Panc1 (cell line): Measurements from ENCODE around the gene SNTG2. TPM values are rescaled to one million over a fixed set of nuclear protein-coding genes. Genes with fewer than 3 reads are reported as not detected.

Experiments used
- ATAC-seq: fragments of 200-7000 bp; cut with Tn5 transposase; 2 replicates; pipeline ENCODE4 v1.9.1; 2020; ENCODE audit warnings: mild to moderate bottlenecking, moderate library complexity
- BruUV-seq: library from RNA; stranded (reverse); fragments of 400-500 nt; replicated peaks from 2 replicates; lab custom pipeline; 2021; lab: Mats Ljungman, UMichigan
- CTCF ChIA-PET: fragments of 300-600 bp; sonication (Branson Sonifier 250); formaldehyde crosslinking; loops from one replicate; lab custom pipeline; 2022; ENCODE audit warnings: antibody characterized with exemption; lab: Charles Lee
- POLR2A ChIA-PET: fragments of 300-600 bp; sonication (Branson Sonifier 250); formaldehyde crosslinking; loops from one replicate; lab custom pipeline; 2022; ENCODE audit warnings: antibody characterized with exemption; lab: Charles Lee
- DNase-seq: peaks from one replicate; pipeline ENCODE4 v3.0.0-alpha.2; 2010; ENCODE audit warnings: low read depth, low spot score
- H3K27ac ChIP-seq: 2 replicates; pipeline ENCODE4 v1.5.1; 2011; ENCODE audit warnings: mild to moderate bottlenecking, low read length, inconsistent platforms
- H3K27me3 ChIP-seq: fragments of 200-500 bp; sonication (Bioruptor generic); 2 replicates; pipeline ENCODE4 v1.6.0; 2014; ENCODE audit warnings: low read length, inconsistent platforms; ENCODE audit not compliant: control insufficient read depth, insufficient read depth
- H3K36me3 ChIP-seq: fragments of 200-500 bp; sonication (Bioruptor generic); 2 replicates; pipeline ENCODE4 v1.5.1; 2014; ENCODE audit warnings: inconsistent platforms, mild to moderate bottlenecking, low read length, moderate library complexity; ENCODE audit not compliant: control insufficient read depth, insufficient read depth
- H3K4me1 ChIP-seq: 2 replicates; pipeline ENCODE4 v1.5.1; 2011; ENCODE audit warnings: inconsistent platforms, mild to moderate bottlenecking, low read length, moderate library complexity; ENCODE audit not compliant: control insufficient read depth, insufficient read depth
- H3K4me3 ChIP-seq, 2 experiments: 2 replicates each; pipeline ENCODE4 v1.5.1; 2011 to 2012; ENCODE audit warnings: low read depth in 2 of 2, low read length in 2 of 2, mild to moderate bottlenecking in 2 of 2, inconsistent platforms in 1 of 2, moderate library complexity in 1 of 2
- H3K9me3 ChIP-seq: fragments of 200-500 bp; sonication (Bioruptor generic); 2 replicates; pipeline ENCODE4 v1.5.1; 2014; ENCODE audit warnings: low read depth, mild to moderate bottlenecking, inconsistent platforms, low read length, moderate library complexity; ENCODE audit not compliant: control insufficient read depth, insufficient read depth
- POLR2AphosphoS5 ChIP-seq: IDR thresholded peaks from 2 replicates; pipeline ENCODE4 v1.6.1; 2012; ENCODE audit warnings: mild to moderate bottlenecking, low read depth, low read length, moderate library complexity
- SIN3A ChIP-seq: IDR thresholded peaks from 2 replicates; pipeline ENCODE4 v1.6.1; 2012; ENCODE audit warnings: low read depth, mild to moderate bottlenecking, low read length, moderate library complexity, borderline replicate concordance; ENCODE audit not compliant: insufficient read depth
- TCF7L2 ChIP-seq: IDR thresholded peaks from 2 replicates; pipeline ENCODE4 v1.6.1; 2011; ENCODE audit warnings: mild to moderate bottlenecking, low read depth, low read length, inconsistent platforms
- in situ Hi-C: cut with HindIII; loops from 2 replicates; pipeline ENCODE4 v1.10.0; 2016; ENCODE audit warnings: low sequenced_read_pairs, low pct_unique_long_range_greater_than_20kb
- intact Hi-C: fragments of 100-400 bp; cut with micrococcal nuclease; formaldehyde crosslinking; loops from one replicate; pipeline ENCODE4 v1.10.0; 2022; ENCODE audit not compliant: unreplicated experiment
- total RNA-seq: library from RNA; stranded (reverse); gene quantifications from one replicate; pipeline ENCODE4 v1.2.1, GENCODE V29; 2021; ENCODE audit not compliant: unreplicated experiment
- TF ChIP-seq, protein P1 (sequence below), 2 experiments: IDR thresholded peaks; 2 replicates each; pipeline ENCODE4 v1.6.1; 2011 to 2012; ENCODE audit warnings: low read depth in 2 of 2, control low read depth in 1 of 2, low read length in 1 of 2, mild to moderate bottlenecking in 1 of 2, moderate library complexity in 1 of 2; ENCODE audit not compliant: insufficient read depth in 1 of 2
- TF ChIP-seq, protein P2 (sequence below): fragments of 450-650 bp; IDR thresholded peaks from 2 replicates; pipeline ENCODE4 v1.5.1; 2017; ENCODE audit warnings: mild to moderate bottlenecking

The SNTG2 gene
- total RNA-seq, 1 experiment from 2014 or later = not detected

DNA sequence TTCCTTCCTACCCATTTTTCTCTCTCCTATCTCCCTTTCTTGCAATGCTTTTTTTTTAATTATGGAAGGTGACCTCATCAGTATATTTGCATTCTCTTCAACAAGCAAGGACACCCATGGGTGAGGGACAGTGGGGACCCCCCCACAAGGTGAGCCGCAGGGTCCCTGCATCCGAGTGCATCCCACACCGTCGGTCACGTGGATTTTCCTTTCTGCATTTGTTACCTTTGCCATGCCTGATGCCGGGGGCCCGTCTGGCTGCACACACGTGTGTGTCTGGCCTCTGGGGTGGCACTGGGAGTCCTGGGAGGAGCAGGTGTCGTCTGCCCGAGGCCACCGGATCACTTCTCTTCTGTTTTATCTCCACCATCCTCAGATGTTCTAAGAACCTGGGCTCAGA lies 30.1 kb upstream of the SNTG2 start:
- no peaks in the 10 kb centered on the region for H3K36me3 ChIP-seq
- no peak overlapping the region for H3K4me3 ChIP-seq
- in situ Hi-C loops = no loop called here
- no TSS peak for BruUV-seq
- TF ChIP-seq, protein P1, sequence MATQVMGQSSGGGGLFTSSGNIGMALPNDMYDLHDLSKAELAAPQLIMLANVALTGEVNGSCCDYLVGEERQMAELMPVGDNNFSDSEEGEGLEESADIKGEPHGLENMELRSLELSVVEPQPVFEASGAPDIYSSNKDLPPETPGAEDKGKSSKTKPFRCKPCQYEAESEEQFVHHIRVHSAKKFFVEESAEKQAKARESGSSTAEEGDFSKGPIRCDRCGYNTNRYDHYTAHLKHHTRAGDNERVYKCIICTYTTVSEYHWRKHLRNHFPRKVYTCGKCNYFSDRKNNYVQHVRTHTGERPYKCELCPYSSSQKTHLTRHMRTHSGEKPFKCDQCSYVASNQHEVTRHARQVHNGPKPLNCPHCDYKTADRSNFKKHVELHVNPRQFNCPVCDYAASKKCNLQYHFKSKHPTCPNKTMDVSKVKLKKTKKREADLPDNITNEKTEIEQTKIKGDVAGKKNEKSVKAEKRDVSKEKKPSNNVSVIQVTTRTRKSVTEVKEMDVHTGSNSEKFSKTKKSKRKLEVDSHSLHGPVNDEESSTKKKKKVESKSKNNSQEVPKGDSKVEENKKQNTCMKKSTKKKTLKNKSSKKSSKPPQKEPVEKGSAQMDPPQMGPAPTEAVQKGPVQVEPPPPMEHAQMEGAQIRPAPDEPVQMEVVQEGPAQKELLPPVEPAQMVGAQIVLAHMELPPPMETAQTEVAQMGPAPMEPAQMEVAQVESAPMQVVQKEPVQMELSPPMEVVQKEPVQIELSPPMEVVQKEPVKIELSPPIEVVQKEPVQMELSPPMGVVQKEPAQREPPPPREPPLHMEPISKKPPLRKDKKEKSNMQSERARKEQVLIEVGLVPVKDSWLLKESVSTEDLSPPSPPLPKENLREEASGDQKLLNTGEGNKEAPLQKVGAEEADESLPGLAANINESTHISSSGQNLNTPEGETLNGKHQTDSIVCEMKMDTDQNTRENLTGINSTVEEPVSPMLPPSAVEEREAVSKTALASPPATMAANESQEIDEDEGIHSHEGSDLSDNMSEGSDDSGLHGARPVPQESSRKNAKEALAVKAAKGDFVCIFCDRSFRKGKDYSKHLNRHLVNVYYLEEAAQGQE (IDR thresholded peaks at IDR 0.05; ENCODE audit: insufficient read depth in 1 of 2, low read depth in 2 of 2, low read length in 1 of 2) = no peak
- TF ChIP-seq TCF7L2 (no peak), POLR2AphosphoS5 (no peak), SIN3A (no peak)
- TF ChIP-seq, protein P2, sequence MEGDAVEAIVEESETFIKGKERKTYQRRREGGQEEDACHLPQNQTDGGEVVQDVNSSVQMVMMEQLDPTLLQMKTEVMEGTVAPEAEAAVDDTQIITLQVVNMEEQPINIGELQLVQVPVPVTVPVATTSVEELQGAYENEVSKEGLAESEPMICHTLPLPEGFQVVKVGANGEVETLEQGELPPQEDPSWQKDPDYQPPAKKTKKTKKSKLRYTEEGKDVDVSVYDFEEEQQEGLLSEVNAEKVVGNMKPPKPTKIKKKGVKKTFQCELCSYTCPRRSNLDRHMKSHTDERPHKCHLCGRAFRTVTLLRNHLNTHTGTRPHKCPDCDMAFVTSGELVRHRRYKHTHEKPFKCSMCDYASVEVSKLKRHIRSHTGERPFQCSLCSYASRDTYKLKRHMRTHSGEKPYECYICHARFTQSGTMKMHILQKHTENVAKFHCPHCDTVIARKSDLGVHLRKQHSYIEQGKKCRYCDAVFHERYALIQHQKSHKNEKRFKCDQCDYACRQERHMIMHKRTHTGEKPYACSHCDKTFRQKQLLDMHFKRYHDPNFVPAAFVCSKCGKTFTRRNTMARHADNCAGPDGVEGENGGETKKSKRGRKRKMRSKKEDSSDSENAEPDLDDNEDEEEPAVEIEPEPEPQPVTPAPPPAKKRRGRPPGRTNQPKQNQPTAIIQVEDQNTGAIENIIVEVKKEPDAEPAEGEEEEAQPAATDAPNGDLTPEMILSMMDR = no peak
- H3K27ac ChIP-seq = no peak overlapping the region
- ATAC-seq (no peak), DNase-seq (no peak)
- H3K27me3 ChIP-seq = peaks cover 5% of the 10 kb centered on the region
- no peaks in the 10 kb centered on the region for H3K9me3 ChIP-seq
- ChIA-PET POLR2A (no interaction called here), CTCF (no interaction called here)
- intact Hi-C loops = no loop called here
- no peaks in the 10 kb centered on the region for H3K4me1 ChIP-seq

DNA sequence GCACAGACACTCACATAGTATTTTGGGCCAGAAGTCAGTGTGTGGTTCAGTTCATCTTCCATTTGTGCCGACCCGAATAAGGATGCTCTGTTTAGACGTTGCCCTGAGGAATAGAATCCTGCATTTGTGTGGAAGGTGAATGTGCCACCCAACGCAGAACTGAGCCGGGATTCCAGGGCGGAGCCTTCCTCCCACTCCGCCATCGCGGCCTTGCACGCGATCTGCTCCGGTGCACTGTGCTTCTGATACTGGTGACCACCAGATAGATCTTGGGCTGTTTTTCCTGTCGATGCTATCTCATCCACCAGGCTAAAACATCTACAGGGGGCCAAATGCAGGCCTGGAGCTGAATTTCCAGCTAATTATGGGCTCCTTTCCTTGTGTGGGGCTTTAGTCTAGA lies 29.6 kb upstream of the SNTG2 start:
- CTCF ChIA-PET = no interaction called here
- POLR2A ChIA-PET = no interaction called here
- Histone ChIP-seq H3K4me1 (no peaks in the 10 kb centered on the region), H3K27ac (no peak overlapping the region), H3K4me3 (no peak overlapping the region), H3K9me3 (no peaks in the 10 kb centered on the region), H3K36me3 (no peaks in the 10 kb centered on the region), H3K27me3 (peaks cover 5% of the 10 kb centered on the region)
- no TSS peak for BruUV-seq
- intact Hi-C loops (no loop called here), in situ Hi-C loops (no loop called here)
- ATAC-seq = no peak
- no peak for TF ChIP-seq TCF7L2
- TF ChIP-seq SIN3A = no peak
- TF ChIP-seq, protein P2 = no peak
- TF ChIP-seq, protein P1 (IDR thresholded peaks at IDR 0.05; ENCODE audit: insufficient read depth in 1 of 2, low read depth in 2 of 2, low read length in 1 of 2) = no peak
- no peak for TF ChIP-seq POLR2AphosphoS5
- DNase-seq = no peak
